Central memory CD8-positive, alpha-beta T cell (primary cell): ENCODE results near the gene TM9SF1.
A peak's percentile ranks its signal among the peaks of the same experiment; 100 is the strongest.

Experiments
- ATAC-seq: fragments of 150-1000 bp; cut with Tn5 transposase; replicated peaks from 2 replicates; pipeline ENCODE4 v1.10.0; 2022; ENCODE audit warnings: mild to moderate bottlenecking, moderate FRiP score, moderate number of reproducible peaks; ENCODE audit not compliant: poor library complexity, severe bottlenecking; ENCODE audit errors: extremely low read depth
- DNase-seq, 2 donors: peaks; one replicate each; pipeline ENCODE4 v3.0.0; 2021; ENCODE audit warnings: low spot score in 2 of 2
- H3K27ac Mint-ChIP-seq: one replicate; pipeline ENCODE4 v1.8.0; 2022; ENCODE audit warnings: low read depth, mild to moderate bottlenecking, moderate library complexity, mixed read lengths
- H3K27me3 Mint-ChIP-seq: one replicate; pipeline ENCODE4 v1.8.0; 2022; ENCODE audit warnings: mixed read lengths
- H3K36me3 Mint-ChIP-seq: one replicate; pipeline ENCODE4 v1.8.0; 2022; ENCODE audit warnings: mild to moderate bottlenecking, moderate library complexity, mixed read lengths; ENCODE audit not compliant: insufficient read depth
- H3K4me1 Mint-ChIP-seq: one replicate; pipeline ENCODE4 v1.8.0; 2022; ENCODE audit warnings: mixed read lengths
- H3K4me3 Mint-ChIP-seq: one replicate; pipeline ENCODE4 v1.8.0; 2022; ENCODE audit warnings: mild to moderate bottlenecking, moderate library complexity, mixed read lengths
- H3K9me3 Mint-ChIP-seq: one replicate; pipeline ENCODE4 v1.8.0; 2022; ENCODE audit warnings: mixed read lengths

Gene TM9SF1

DNA sequence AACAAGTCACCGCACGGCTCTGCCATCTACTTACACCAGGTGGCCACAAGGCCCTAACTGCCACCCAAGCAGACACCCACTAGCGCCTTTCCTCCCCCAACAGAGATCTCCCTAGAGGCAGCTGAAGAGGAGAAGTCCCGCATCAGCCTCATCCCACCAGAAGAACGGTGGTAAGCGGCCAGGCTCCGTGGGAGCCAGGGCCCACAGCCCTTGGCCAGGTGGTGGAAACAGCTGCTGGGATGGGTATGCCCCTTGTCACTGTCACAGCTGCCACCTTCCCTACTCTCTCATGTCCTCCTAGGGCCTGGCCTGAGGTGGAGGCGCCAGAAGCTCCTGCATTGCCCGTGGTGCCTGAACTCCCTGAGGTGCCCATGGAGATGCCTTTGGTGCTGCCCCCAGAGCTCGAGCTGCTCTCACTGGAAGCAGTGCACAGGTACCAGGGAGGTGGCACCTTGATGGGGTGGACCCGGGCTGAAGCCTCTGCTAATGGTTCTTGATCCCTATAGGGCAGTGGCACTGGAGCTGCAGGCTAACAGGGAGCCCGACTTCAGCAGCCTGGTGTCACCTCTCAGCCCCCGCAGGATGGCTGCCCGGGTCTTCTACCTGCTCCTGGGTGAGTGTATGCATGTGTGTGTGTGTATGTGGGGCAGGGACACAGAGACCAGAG, 15.8 kb downstream of the TM9SF1 start:
- H3K27ac Mint-ChIP-seq = peak overlapping the region; percentile 49
- peaks cover 29% of the 10 kb centered on the region for H3K36me3 Mint-ChIP-seq
- ATAC-seq = no peak
- no peaks in the 10 kb centered on the region for H3K9me3 Mint-ChIP-seq
- no peak for DNase-seq
- peaks cover 15% of the 10 kb centered on the region for H3K4me1 Mint-ChIP-seq
- no peak overlapping the region for H3K4me3 Mint-ChIP-seq
- H3K27me3 Mint-ChIP-seq = no peaks in the 10 kb centered on the region

DNA sequence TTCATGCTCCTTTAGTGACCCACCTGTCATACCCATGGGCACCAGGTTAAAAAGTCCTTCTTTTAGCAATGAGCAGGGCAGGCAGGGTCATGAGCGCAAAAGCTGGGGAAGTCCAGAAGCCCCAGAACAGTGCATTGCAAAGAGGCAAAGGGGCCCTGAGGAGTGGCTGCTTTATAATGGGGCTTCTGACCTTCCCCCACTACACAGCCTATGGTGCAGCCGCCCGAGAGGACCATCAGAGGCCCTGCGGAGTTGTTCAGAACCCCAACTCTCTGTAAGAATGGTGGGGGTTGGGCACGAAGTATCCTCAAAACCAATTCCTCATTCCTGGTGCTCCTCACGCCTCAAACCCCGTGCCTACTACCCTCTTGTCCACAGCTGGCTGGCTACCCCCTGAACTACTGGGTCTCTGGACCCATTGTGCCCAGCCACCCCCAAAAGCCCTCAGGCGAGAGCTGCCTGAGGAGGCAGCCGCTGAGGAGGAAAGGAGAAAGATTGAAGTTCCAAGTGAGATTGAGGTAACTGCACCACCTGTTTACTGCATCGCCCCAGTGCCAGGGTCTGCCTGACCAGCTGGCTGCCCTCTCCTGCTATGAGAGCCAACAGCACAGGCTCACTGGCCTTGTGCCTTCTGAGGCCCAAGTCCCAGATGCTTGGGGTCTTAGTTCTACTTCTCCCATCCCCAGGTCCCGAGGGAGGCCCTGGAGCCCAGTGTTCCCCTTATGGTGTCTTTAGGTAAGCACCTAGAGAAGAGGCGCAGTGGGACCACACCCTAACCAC, 16.7 kb downstream of the TM9SF1 start:
- H3K27me3 Mint-ChIP-seq = no peaks in the 10 kb centered on the region
- peaks cover 19% of the 10 kb centered on the region for H3K4me1 Mint-ChIP-seq
- H3K4me3 Mint-ChIP-seq = no peak overlapping the region
- ATAC-seq (no peak), DNase-seq (no peak)
- peaks cover 29% of the 10 kb centered on the region for H3K36me3 Mint-ChIP-seq
- peak overlapping the region; percentile 49 for H3K27ac Mint-ChIP-seq
- no peaks in the 10 kb centered on the region for H3K9me3 Mint-ChIP-seq

DNA sequence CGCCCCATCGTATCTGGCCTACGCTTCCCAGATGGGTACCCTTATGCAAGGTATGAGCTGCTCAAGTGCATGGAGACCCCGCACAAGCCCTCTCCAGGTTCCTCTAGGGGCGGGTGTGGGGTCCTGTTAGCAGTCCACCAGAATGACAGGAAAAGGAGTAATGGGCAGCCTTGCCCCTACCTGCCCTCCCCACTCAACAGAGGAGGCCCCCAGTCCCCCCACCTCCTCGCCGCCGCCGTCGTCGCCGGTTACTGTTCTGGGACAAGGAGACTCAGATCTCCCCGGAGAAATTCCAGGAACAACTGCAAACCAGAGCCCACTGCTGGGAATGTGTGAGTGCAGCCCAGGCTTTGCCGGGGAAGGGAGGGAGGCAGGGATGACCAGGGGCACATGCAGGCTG, 17.4 kb downstream of the TM9SF1 start:
- H3K4me1 Mint-ChIP-seq = peaks cover 26% of the 10 kb centered on the region
- no peak overlapping the region for H3K4me3 Mint-ChIP-seq
- H3K36me3 Mint-ChIP-seq = peaks cover 29% of the 10 kb centered on the region
- DNase-seq (no peak), ATAC-seq (no peak)
- no peaks in the 10 kb centered on the region for H3K9me3 Mint-ChIP-seq
- no peak overlapping the region for H3K27ac Mint-ChIP-seq
- no peaks in the 10 kb centered on the region for H3K27me3 Mint-ChIP-seq

DNA sequence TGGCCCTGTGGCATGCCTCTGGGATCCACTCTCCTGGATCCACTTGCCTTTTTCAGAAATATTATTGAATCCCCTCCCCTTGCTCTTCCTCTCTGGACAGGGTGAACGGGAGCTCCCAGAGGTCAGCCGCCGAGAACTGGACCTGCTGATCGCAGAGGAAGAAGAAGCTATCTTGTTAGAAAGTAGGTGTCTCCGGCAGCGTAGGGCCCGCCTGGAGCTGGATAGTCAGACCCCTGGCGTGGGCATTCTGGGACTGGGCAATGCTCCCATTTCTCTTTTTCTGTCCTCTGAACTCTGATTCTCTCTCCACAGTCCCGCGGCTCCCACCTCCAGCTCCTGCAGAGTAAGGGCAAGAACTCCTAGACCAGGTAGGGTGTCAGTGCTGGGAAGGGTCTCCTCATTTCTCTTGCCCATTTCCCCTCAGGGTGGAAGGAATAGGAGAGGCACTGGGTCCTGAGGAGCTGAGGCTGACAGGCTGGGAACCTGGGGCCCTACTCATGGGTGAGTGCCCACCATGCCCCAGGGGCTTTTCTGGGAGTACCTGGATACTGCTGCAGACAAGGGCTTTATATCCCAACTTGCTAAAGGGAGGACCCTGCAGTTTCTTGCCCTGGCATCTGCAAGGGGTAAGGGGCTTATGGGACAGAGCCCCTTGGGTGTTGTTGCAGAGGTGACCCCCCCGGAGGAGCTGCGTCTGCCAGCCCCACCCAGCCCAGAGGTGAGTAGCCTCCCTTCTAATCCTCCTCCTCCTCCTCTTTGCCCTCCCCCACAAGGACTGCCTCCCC, 18.0 kb downstream of the TM9SF1 start:
- no peaks in the 10 kb centered on the region for H3K27me3 Mint-ChIP-seq
- no peak overlapping the region for H3K4me3 Mint-ChIP-seq
- H3K9me3 Mint-ChIP-seq = no peaks in the 10 kb centered on the region
- ATAC-seq (no peak), DNase-seq (no peak)
- peaks cover 27% of the 10 kb centered on the region for H3K36me3 Mint-ChIP-seq
- H3K27ac Mint-ChIP-seq = peak overlapping the region; percentile 67
- H3K4me1 Mint-ChIP-seq = peaks cover 21% of the 10 kb centered on the region

DNA sequence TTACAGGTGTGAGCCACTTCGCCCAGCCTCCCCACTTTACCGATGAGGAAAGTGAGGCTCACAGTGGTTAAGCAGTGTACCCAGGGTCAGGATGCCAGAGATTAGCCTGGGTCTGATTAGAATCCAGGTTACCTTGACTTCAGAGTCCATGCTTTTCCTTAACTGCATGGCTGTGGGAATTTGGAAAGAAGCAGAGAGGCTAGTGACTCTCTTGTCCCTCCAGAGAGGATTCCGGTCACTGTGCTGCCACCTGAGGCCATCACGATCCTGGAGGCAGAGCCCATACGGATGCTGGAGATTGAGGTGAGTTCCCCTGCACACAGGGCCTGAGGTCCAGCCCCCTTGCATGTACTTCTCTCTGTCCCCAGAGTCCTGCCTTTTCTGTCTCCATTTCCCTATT, 18.6 kb downstream of the TM9SF1 start:
- peaks cover 23% of the 10 kb centered on the region for H3K4me1 Mint-ChIP-seq
- no peak for DNase-seq
- H3K27me3 Mint-ChIP-seq = no peaks in the 10 kb centered on the region
- H3K36me3 Mint-ChIP-seq = peaks cover 31% of the 10 kb centered on the region
- H3K27ac Mint-ChIP-seq = peak overlapping the region; percentile 67
- H3K4me3 Mint-ChIP-seq = no peak overlapping the region
- H3K9me3 Mint-ChIP-seq = no peaks in the 10 kb centered on the region
- ATAC-seq = no peak

DNA sequence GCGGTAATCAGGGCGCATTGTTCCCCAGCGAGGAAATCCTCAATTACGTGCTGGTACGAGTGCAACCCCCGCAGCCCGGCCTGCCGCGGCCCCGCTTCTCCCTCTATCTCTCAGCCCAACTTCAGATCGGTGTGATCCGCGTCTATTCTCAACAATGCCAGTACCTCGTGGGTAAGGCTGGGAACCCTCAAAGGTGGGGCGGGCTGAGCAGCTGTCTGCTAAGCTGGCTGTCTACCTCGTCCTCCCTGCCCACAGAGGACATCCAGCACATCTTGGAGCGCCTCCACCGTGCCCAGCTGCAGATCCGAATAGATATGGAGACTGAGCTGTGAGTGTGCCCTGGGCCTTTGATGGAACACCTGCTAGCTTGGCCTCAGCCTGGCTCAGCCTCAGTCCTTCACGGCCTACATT, 22.4 kb downstream of the TM9SF1 start:
- H3K9me3 Mint-ChIP-seq = no peaks in the 10 kb centered on the region
- peak overlapping the region; percentile 90 for H3K4me3 Mint-ChIP-seq
- H3K27me3 Mint-ChIP-seq = no peaks in the 10 kb centered on the region
- peaks cover 27% of the 10 kb centered on the region for H3K4me1 Mint-ChIP-seq
- H3K27ac Mint-ChIP-seq = peak overlapping the region; percentile 90
- DNase-seq = no peak
- ATAC-seq = no peak
- H3K36me3 Mint-ChIP-seq = peaks cover 35% of the 10 kb centered on the region

DNA sequence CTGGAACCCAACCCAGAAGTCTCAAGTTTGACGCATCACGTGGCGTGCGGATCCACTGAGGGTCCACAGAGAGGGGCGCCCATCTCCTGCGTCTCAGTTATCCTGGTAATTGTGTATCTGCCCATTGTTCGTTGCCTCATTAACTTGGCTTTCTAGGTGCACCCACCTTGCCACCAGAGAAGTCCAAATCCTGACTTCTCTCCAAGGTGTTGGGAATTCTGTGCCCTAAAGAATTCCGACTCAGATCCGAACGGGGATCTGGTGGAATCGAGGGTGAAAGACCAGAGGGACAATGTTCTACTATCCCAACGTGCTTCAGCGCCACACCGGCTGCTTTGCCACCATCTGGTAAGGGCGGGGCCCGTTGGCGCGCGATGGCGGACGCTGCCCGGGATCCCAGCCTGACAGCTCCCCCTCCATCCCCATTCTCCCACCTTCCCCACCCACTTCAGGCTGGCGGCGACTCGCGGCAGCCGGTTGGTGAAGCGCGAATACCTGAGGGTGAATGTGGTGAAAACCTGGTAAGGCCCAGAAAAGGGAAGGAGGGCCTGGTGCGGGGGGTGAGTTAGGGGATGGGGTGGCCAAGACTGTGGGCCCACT, 22.9 kb downstream of the TM9SF1 start:
- H3K36me3 Mint-ChIP-seq = peaks cover 33% of the 10 kb centered on the region
- H3K27me3 Mint-ChIP-seq = no peaks in the 10 kb centered on the region
- peaks cover 27% of the 10 kb centered on the region for H3K4me1 Mint-ChIP-seq
- DNase-seq = no peak
- H3K4me3 Mint-ChIP-seq = peak overlapping the region; percentile 90
- H3K27ac Mint-ChIP-seq = peak overlapping the region; percentile 90
- no peaks in the 10 kb centered on the region for H3K9me3 Mint-ChIP-seq
- ATAC-seq = no peak

DNA sequence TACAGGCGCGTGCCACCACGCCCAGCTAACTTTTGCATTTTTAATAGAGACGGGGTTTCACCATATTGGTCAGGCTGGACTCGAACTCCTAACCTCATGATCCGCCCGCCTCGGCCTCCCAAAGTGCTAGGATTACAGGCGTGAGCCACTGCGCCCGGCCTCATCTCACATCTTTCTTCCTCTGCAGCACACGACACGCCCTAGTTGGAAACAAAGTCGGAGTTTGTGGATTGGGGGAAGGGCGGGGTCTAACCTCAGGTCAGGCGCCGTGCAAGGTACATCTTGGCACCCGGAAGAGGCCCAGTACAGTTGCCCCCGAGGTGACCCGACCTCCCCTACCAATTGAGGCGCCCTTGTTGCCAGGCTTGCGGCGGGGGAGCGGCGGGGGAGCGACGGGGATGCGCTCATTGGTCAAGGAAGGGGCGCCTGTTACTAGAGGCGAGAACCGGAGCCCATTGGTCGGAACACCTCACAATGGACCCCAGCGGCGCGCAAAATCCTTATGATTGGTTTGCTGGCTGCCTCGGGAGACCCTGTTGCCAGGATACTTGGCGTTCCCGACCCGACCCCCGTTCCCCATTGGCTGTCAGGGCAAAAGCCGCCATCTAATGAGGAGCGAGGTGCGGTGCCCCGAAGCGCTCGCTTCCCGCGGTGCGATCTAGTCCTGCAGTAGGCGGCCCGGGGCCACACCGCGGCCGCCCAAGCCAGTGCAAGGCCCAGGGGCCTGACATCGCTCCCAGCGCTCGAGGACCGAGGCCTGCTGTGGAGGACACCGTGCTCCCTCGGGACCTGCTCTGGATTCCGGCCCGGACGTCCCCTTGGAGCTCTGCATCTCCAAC, 23.6 kb downstream of the TM9SF1 start, which contains the start of gene REC8:
REC8 (plus strand) TSS at position 659 of the 839 bp plus-strand sequence. CDS start 473 bp downstream, outside the sequence.
- Mint-ChIP-seq H3K36me3 (peaks cover 35% of the 10 kb centered on the region), H3K9me3 (no peaks in the 10 kb centered on the region), H3K4me1 (peaks cover 28% of the 10 kb centered on the region), H3K27me3 (no peaks in the 10 kb centered on the region), H3K27ac (peak within 1 kb of the TSS; percentile 90), H3K4me3 (peak within 1 kb of the TSS; percentile 90)
- peak; percentile 87 for ATAC-seq
- DNase-seq = peak; percentile 50 to 73

DNA sequence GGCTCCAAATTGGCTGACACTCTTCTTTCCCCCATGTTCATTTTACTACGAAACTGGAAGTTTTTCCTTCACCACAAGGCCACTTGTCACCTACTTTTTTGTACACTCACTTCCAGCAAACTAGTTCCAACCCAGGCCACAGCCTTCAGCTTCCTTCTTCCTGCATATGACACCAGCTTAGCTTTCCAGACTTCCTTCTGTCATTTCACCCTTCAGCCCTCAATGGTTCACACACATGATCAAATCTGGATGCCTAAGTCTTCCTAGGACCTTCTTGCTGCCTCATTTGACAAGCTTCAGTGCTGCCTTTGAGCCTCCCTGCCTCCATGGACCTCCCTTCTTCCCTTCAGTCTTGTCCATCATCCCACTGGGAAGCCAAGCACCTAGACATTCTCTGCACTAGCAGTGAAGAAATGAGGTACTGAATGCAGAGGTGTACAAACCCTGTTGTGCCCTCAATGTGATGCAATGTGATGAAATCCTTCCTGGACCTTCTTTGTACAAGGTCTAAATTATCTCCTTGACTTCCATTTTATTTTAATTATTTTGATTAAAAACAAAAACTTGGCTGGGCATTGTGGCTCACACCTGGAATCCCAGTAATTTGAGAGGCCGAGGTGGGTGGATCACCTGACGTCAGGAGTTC, 27.6 kb downstream of the TM9SF1 start:
- ATAC-seq = no peak
- H3K36me3 Mint-ChIP-seq = peaks cover 55% of the 10 kb centered on the region
- H3K4me1 Mint-ChIP-seq = peaks cover 25% of the 10 kb centered on the region
- H3K4me3 Mint-ChIP-seq = no peak overlapping the region
- DNase-seq = no peak
- no peak overlapping the region for H3K27ac Mint-ChIP-seq
- no peaks in the 10 kb centered on the region for H3K9me3 Mint-ChIP-seq
- no peaks in the 10 kb centered on the region for H3K27me3 Mint-ChIP-seq

DNA sequence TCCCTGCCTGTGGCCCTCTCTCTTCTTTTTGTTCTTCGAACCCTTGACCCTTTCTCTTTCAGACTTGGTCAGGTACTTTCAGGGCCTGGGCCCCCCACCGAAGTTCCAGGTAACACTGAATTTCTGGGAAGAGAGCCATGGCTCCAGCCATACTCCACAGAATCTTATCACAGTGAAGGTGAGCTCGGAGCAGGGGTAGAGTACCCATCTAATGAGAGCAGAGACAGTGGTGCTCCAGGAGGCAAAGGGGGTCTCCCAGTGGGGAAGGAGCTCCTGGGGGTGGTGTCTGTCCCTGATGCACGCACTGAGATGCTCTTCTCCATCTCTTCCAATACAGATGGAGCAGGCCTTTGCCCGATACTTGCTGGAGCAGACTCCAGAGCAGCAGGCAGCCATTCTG, 29.5 kb downstream of the TM9SF1 start:
- Mint-ChIP-seq H3K9me3 (no peaks in the 10 kb centered on the region), H3K27ac (peak overlapping the region; percentile 75), H3K36me3 (peaks cover 62% of the 10 kb centered on the region), H3K4me3 (no peak overlapping the region), H3K27me3 (no peaks in the 10 kb centered on the region), H3K4me1 (peaks cover 33% of the 10 kb centered on the region)
- no peak for ATAC-seq
- no peak for DNase-seq

DNA sequence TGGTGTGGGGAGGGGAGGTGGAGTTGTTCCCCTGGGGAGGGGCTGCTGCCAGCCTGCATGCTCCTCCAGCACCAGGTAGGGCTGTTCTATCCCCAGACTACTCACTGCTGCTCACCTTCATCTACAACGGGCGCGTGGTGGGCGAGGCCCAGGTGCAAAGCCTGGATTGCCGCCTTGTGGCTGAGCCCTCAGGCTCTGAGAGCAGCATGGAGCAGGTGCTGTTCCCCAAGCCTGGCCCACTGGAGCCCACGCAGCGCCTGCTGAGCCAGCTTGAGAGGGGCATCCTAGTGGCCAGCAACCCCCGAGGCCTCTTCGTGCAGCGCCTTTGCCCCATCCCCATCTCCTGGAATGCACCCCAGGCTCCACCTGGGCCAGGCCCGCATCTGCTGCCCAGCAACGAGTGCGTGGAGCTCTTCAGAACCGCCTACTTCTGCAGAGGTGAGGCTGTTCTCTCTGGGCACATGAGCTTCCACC, 30.7 kb downstream of the TM9SF1 start:
- ATAC-seq = no peak
- Mint-ChIP-seq H3K4me1 (peaks cover 39% of the 10 kb centered on the region), H3K27ac (no peak overlapping the region), H3K36me3 (peaks cover 65% of the 10 kb centered on the region), H3K27me3 (no peaks in the 10 kb centered on the region), H3K4me3 (peak overlapping the region; percentile 53), H3K9me3 (no peaks in the 10 kb centered on the region)
- DNase-seq = no peak
